H1 (cell line): ENCODE measurements around the gene IQUB. TPM values are rescaled to one million over a fixed set of nuclear protein-coding genes. Genes with fewer than 3 reads are reported as not detected.

Experiments used
- CTCF ChIA-PET: fragments of 300-600 bp; sonication (Branson Sonifier 250); formaldehyde crosslinking; loops from one replicate; lab custom pipeline; 2021; ENCODE audit not compliant: partially characterized antibody; lab: Charles Lee
- POLR2A ChIA-PET: fragments of 300-600 bp; sonication (Branson Sonifier 250); formaldehyde crosslinking; loops from one replicate; lab custom pipeline; 2021; ENCODE audit warnings: inconsistent platforms; ENCODE audit not compliant: partially characterized antibody; lab: Charles Lee
- DNase-seq, 2 experiments: peaks; one replicate each; pipeline versions ENCODE4 v3.0.0 to v3.0.0-alpha.2; 2010 to 2022; ENCODE audit warnings: low spot score in 2 of 2, low read depth in 1 of 2, mixed read lengths in 1 of 2
- FAIRE-seq: peaks from 2 replicates; lab custom pipeline; 2011; peaks lifted over from hg19 to GRCh38; lab: Jason Lieb, UNC
- H2AFZ ChIP-seq: 2 replicates; pipeline ENCODE4 v1.8.1; 2012; ENCODE audit warnings: low read length, inconsistent platforms
- H2AK5ac ChIP-seq: 2 replicates; pipeline ENCODE4 v1.6.1; 2013; ENCODE audit warnings: low read depth, low read length
- H2BK120ac ChIP-seq: replicated peaks from 2 replicates; pipeline ENCODE3; 2013; ENCODE audit warnings: low read depth, low read length, inconsistent platforms
- H2BK12ac ChIP-seq: 2 replicates; pipeline ENCODE4 v1.6.1; 2013; ENCODE audit warnings: low read depth, low read length
- H2BK15ac ChIP-seq: 2 replicates; pipeline ENCODE4 v1.6.1; 2013; ENCODE audit warnings: low read length
- H2BK20ac ChIP-seq: 2 replicates; pipeline ENCODE4 v1.6.1; 2013; ENCODE audit warnings: low read length
- H2BK5ac ChIP-seq: 2 replicates; pipeline ENCODE4 v1.6.1; 2013; ENCODE audit warnings: low read depth, low read length
- H3K14ac ChIP-seq: 2 replicates; pipeline ENCODE4 v1.6.1; 2013; ENCODE audit warnings: inconsistent platforms; ENCODE audit not compliant: insufficient read length
- H3K18ac ChIP-seq: 2 replicates; pipeline ENCODE4 v1.6.1; 2013; ENCODE audit warnings: low read length; ENCODE audit errors: extremely low read depth
- H3K23ac ChIP-seq: 2 replicates; pipeline ENCODE4 v1.6.1; 2013; ENCODE audit warnings: inconsistent platforms; ENCODE audit not compliant: insufficient read length
- H3K23me2 ChIP-seq: 2 replicates; pipeline ENCODE4 v1.6.1; 2013; ENCODE audit warnings: low read depth, low read length
- H3K27ac ChIP-seq: 2 replicates; pipeline ENCODE4 v1.6.1; 2011; ENCODE audit warnings: low read depth, low read length, inconsistent platforms
- H3K27me3 ChIP-seq, 4 experiments: replicated peaks in 1 of 4; 1 replicate in 1 of 4; 2 replicates in 3 of 4; pipeline versions ENCODE4 v1.6.1 to v1.8.1; 2011 to 2013; ENCODE audit warnings: low read length in 3 of 4, mild to moderate bottlenecking in 3 of 4, inconsistent platforms in 2 of 4, mixed read lengths in 2 of 4, moderate library complexity in 1 of 4; ENCODE audit not compliant: control insufficient read depth in 3 of 4, insufficient read depth in 3 of 4; ENCODE audit errors: extremely low read depth in 1 of 4
- H3K36me3 ChIP-seq, 4 experiments: 2 replicates each; pipeline versions ENCODE4 v1.6.1 to v1.8.1; 2011 to 2013; ENCODE audit warnings: mild to moderate bottlenecking in 4 of 4, low read length in 3 of 4, moderate library complexity in 2 of 4, control low read depth in 1 of 4, inconsistent platforms in 1 of 4; ENCODE audit not compliant: insufficient read depth in 4 of 4, control insufficient read depth in 2 of 4
- H3K4ac ChIP-seq: replicated peaks from 2 replicates; pipeline ENCODE3; 2013; ENCODE audit warnings: low read length, low read depth, mixed read lengths, inconsistent platforms; ENCODE audit not compliant: insufficient read length
- H3K4me1 ChIP-seq, 4 experiments: replicated peaks in 1 of 4; 1 replicate in 1 of 4; 2 replicates in 3 of 4; pipeline versions ENCODE4 v1.6.1 to v1.8.1; 2011 to 2013; ENCODE audit warnings: low read length in 3 of 4, inconsistent platforms in 2 of 4, mixed read lengths in 1 of 4; ENCODE audit not compliant: insufficient read depth in 4 of 4, control insufficient read depth in 3 of 4
- H3K4me2 ChIP-seq, 2 experiments: 2 replicates each; pipeline versions ENCODE4 v1.6.1 to v1.8.1; 2011 to 2013; ENCODE audit warnings: low read depth in 2 of 2, low read length in 2 of 2, control low read depth in 1 of 2, inconsistent platforms in 1 of 2, mild to moderate bottlenecking in 1 of 2; ENCODE audit not compliant: insufficient read depth in 1 of 2
- H3K4me3 ChIP-seq, 4 experiments: fragments of 200-600, 300-600 bp in 1 of 4; sonication (generic), shearing (Covaris generic), sonication (Bioruptor Twin) in 1 of 4; 2 replicates each; pipeline versions ENCODE4 v1.5.1 to v1.8.1; 2011 to 2016; ENCODE audit warnings: low read length in 4 of 4, low read depth in 3 of 4, control low read depth in 2 of 4, inconsistent platforms in 2 of 4, mild to moderate bottlenecking in 2 of 4, mixed read lengths in 1 of 4, moderate library complexity in 1 of 4; ENCODE audit not compliant: insufficient read depth in 2 of 4; ENCODE audit errors: extremely low read depth in 1 of 4
- H3K56ac ChIP-seq: replicated peaks from 2 replicates; pipeline ENCODE3; 2013; ENCODE audit warnings: low read depth, mild to moderate bottlenecking, mixed read lengths, low read length, inconsistent platforms; ENCODE audit not compliant: insufficient read length
- H3K79me1 ChIP-seq: 2 replicates; pipeline ENCODE4 v1.6.1; 2013; ENCODE audit warnings: low read depth, low read length, control low read depth
- H3K79me2 ChIP-seq, 2 experiments: 2 replicates each; pipeline versions ENCODE4 v1.6.1 to v1.8.1; 2012 to 2013; ENCODE audit warnings: low read length in 2 of 2, mild to moderate bottlenecking in 2 of 2, inconsistent platforms in 1 of 2; ENCODE audit not compliant: insufficient read depth in 2 of 2, control insufficient read depth in 1 of 2
- H3K9ac ChIP-seq, 4 experiments: replicated peaks in 1 of 4; 1 replicate in 1 of 4; 2 replicates in 3 of 4; pipeline versions ENCODE4 v1.6.1 to v1.8.1; 2011 to 2013; ENCODE audit warnings: low read depth in 3 of 4, low read length in 3 of 4, control low read depth in 2 of 4, mild to moderate bottlenecking in 2 of 4, moderate library complexity in 2 of 4, inconsistent platforms in 1 of 4; ENCODE audit errors: extremely low read depth in 1 of 4
- H3K9me3 ChIP-seq, 2 experiments: 2 replicates each; pipeline versions ENCODE4 v1.6.1 to v1.8.1; 2012 to 2013; ENCODE audit warnings: mild to moderate bottlenecking in 2 of 2, moderate library complexity in 2 of 2, control low read depth in 1 of 2, inconsistent platforms in 1 of 2, low read depth in 1 of 2, low read length in 1 of 2, mixed read lengths in 1 of 2; ENCODE audit not compliant: insufficient read depth in 2 of 2
- H4K20me1 ChIP-seq, 2 experiments: replicated peaks in 1 of 2; 2 replicates each; pipeline versions ENCODE3 to v1.8.1; 2011 to 2013; ENCODE audit warnings: inconsistent platforms in 2 of 2, low read length in 2 of 2, mild to moderate bottlenecking in 1 of 2; ENCODE audit not compliant: insufficient read depth in 2 of 2, control insufficient read depth in 1 of 2
- H4K5ac ChIP-seq: 2 replicates; pipeline ENCODE4 v1.6.1; 2013; ENCODE audit warnings: low read length, low read depth, mixed read lengths, inconsistent platforms; ENCODE audit not compliant: insufficient read length
- H4K8ac ChIP-seq: 2 replicates; pipeline ENCODE4 v1.8.0; 2013; ENCODE audit warnings: mild to moderate bottlenecking, moderate library complexity, low read length, inconsistent platforms; ENCODE audit not compliant: insufficient read depth; ENCODE audit errors: extremely low read depth
- H4K91ac ChIP-seq: replicated peaks from 2 replicates; pipeline ENCODE3; 2013; ENCODE audit warnings: low read length, mixed read lengths, inconsistent platforms; ENCODE audit not compliant: insufficient read length
- BRCA1 ChIP-seq: IDR thresholded peaks from 2 replicates; pipeline ENCODE4 v1.6.1; 2012; ENCODE audit warnings: low read depth, low read length, improper control_type of control experiment
- GABPA ChIP-seq: IDR thresholded peaks from 2 replicates; pipeline ENCODE4 v1.6.1; 2011; ENCODE audit warnings: mild to moderate bottlenecking, low read length, moderate library complexity, borderline replicate concordance; ENCODE audit not compliant: insufficient read depth
- JUN ChIP-seq: IDR thresholded peaks from 2 replicates; pipeline ENCODE4 v1.6.1; 2011; ENCODE audit warnings: low read depth, mild to moderate bottlenecking, improper control_type of control experiment, low read length
- POLR2AphosphoS5 ChIP-seq: IDR thresholded peaks from 2 replicates; pipeline ENCODE4 v1.6.1; 2011; ENCODE audit warnings: low read depth, low read length
- SAP30 ChIP-seq: fragments of 300-600 bp; sonication (generic); IDR thresholded peaks from 2 replicates; pipeline ENCODE4 v1.7.1; 2012; ENCODE audit warnings: low read length, moderate library complexity, mild to moderate bottlenecking, inconsistent platforms; ENCODE audit not compliant: insufficient read depth, insufficient replicate concordance
- TCF12 ChIP-seq: IDR thresholded peaks from 2 replicates; pipeline ENCODE4 v1.6.1; 2011; ENCODE audit warnings: low read depth, mild to moderate bottlenecking, low read length
- WGBS, 2 experiments: shearing (Covaris generic) in 1 of 2; methylation state at CpG; one replicate each; pipeline versions ENCODE4 v1.1.6 to v1.1.7; 2013 to 2015; ENCODE audit warnings: low lambda C conversion rate in 2 of 2, mixed read lengths in 2 of 2, inconsistent platforms in 1 of 2, low coverage in 1 of 2, missing lambda C conversion rate in 1 of 2; ENCODE audit not compliant: insufficient replicate concordance in 2 of 2, insufficient coverage in 1 of 2, insufficient read length in 1 of 2; ENCODE audit errors: extremely low coverage in 1 of 2, missing lambda C conversion rate in 1 of 2; 5-methylcytosine and 5-hydroxymethylcytosine counted together
- polyA plus RNA-seq, 7 experiments: library from polyadenylated mRNA; depleted of rRNA in 3 of 7; stranded (reverse) in 5 of 7; unstranded in 2 of 7; fragments of >200 nt in 5 of 7; fragments of 200-250 nt in 2 of 7; gene quantifications; 1 replicate in 5 of 7; 2 replicates in 1 of 7; 4 replicates in 1 of 7; pipeline versions ENCODE4 v1.2.1 to v1.2.3, GENCODE V29; 2011 to 2013; ENCODE audit warnings: missing spikeins in 2 of 7, mixed read lengths in 2 of 7
- total RNA-seq: library from RNA; stranded (reverse); fragmentation: NEBNext Ultra II Directional; extraction: Animal tissue kit (Norgen Biotek cat#: 25700); gene quantifications from 2 replicates; pipeline ENCODE4 v1.2.1, GENCODE V29; 2021

Gene IQUB
- total and polyA plus RNA-seq, 2 of the 8 experiments (the other 6 are each of a cell fraction or from before 2014, with no cell fraction given), result 0.12 to 0.82 TPM

DNA sequence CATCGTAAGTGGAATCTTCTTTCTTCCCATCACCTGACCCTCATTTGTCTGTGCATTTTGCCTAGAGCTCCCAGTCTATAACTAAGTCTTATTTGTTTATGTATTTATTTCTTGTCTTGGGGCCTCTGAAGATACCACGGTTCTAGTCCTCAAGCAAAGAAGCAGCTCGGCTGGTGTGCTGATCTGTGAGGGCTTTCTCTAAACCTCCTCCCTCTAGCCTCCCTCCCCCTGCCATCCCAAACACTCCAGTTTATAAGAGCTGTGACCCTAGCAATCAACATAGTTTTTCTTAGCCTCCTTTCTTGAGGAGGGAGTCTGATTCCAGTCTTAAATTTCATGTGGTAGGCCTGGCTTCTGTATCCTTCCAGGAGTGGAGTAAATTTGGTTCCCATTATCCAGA is 38.9 kb upstream of the IQUB start:
- Histone ChIP-seq H3K23me2 (no peaks in the 10 kb centered on the region), H3K79me1 (no peaks in the 10 kb centered on the region), H3K79me2 (no peaks in the 10 kb centered on the region), H3K27me3 (no peaks in the 10 kb centered on the region), H3K4me2 (no peak overlapping the region), H3K27ac (no peak overlapping the region), H4K8ac (no peak overlapping the region), H2BK20ac (no peak overlapping the region), H2BK120ac (no peak overlapping the region), H3K18ac (no peak overlapping the region), H4K5ac (no peak overlapping the region), H3K23ac (no peak overlapping the region), H3K4ac (no peak overlapping the region), H4K20me1 (no peaks in the 10 kb centered on the region), H2BK5ac (no peak overlapping the region), H2AK5ac (no peak overlapping the region), H4K91ac (no peak overlapping the region), H3K14ac (no peak overlapping the region), H3K4me3 (no peak overlapping the region), H3K4me1 (peaks cover 0 to 3% (median 0%) of the 10 kb centered on the region in 4 experiments; a peak in 1 of 7 replicates), H3K9me3 (no peaks in the 10 kb centered on the region), H3K56ac (no peak overlapping the region), H2BK12ac (no peak overlapping the region), H3K36me3 (no peaks in the 10 kb centered on the region), H2BK15ac (no peak overlapping the region), H3K9ac (no peak overlapping the region), H2AFZ (peak overlapping the region; percentile 74; the same call in 1 of the 2 replicates)
- 68% methylated on average over 3 of the region's 3 CpGs; no CpG with 5 or more reads in 1 of the 2 experiments for WGBS, 2 experiments
- ChIA-PET CTCF (interaction anchor here (0.7 to 1.2 kb wide), 3 partner anchors 9 to 79 kb away, joined by 3 to 6 read pairs (median 5); no protein-coding TSS in a partner anchor), POLR2A (interaction anchor here (0.6 kb wide), 1 partner anchor 18 kb away, joined by 3 read pairs; no protein-coding TSS in a partner anchor)
- FAIRE-seq, result no peak
- TF ChIP-seq JUN (no peak), GABPA (no peak), BRCA1 (no peak), TCF12 (no peak), SAP30 (no peak), POLR2AphosphoS5 (no peak)
- DNase-seq, result no peak
